GM18907 (cell line): ENCODE measurements around the gene RUNX3.
A peak's percentile ranks its signal among the peaks of the same experiment; 100 is the strongest.

Experiments used
- ATAC-seq: cut with Tn5 transposase; IDR thresholded peaks from one replicate; pipeline ENCODE4 v1.9.1; 2021; ENCODE audit warnings: mild to moderate bottlenecking, moderate library complexity; ENCODE audit not compliant: unreplicated experiment

The RUNX3 gene

DNA sequence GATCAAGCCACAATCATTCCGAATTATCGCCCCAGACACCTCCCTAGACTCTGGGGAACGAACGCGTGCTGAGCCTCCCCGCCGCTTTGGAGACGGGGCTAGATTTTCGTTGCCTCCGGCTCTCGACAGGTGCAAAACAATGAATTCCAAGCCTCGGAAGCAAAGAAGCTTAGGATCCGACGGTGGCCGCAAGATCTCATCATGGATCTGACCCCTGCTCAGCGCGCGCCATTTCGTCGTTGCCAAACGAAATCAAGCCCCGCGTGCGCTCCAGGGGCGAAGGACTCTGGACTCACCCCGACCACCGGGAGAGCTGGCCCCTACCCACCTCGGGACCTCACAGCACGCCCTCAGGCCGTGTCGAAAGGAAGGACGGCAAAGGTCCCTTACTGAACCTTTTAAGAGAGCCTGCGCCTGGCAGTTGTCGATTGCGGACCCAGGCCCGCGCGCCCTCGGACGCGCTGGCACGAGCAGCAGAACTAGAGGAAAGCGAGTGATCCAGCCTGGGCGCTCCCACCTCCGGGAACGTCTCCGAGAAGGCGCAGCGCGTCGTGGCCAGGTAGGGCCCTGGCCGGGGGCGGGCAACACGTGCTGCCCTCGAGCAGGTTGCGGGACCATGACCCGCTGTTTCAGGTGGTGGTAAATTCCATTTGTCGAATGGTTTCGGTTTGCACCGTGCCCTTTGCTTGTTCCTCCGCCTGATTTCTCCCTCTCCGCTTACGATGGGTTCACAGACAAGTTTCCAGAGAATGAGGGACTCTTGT, 1.6 kb upstream of the RUNX3 start:
- ATAC-seq, result no peak

DNA sequence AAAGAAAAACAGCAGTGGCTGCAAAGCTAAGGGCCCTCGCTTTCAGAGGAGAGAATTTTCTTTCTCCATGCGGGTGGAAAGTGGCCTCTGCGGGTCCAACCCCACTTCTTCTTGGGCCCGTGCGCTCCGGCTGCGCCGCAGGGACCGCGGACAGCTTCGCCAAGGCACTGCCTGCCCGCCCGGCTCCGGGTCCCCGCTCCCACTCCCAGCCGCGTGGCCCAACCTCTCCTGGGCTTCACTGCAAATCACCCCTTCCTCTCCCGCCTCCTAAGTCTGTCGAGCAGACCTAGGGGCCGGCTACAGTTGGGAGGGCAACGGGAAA, 1.0 kb upstream of the RUNX3 start:
- ATAC-seq, result no peak

DNA sequence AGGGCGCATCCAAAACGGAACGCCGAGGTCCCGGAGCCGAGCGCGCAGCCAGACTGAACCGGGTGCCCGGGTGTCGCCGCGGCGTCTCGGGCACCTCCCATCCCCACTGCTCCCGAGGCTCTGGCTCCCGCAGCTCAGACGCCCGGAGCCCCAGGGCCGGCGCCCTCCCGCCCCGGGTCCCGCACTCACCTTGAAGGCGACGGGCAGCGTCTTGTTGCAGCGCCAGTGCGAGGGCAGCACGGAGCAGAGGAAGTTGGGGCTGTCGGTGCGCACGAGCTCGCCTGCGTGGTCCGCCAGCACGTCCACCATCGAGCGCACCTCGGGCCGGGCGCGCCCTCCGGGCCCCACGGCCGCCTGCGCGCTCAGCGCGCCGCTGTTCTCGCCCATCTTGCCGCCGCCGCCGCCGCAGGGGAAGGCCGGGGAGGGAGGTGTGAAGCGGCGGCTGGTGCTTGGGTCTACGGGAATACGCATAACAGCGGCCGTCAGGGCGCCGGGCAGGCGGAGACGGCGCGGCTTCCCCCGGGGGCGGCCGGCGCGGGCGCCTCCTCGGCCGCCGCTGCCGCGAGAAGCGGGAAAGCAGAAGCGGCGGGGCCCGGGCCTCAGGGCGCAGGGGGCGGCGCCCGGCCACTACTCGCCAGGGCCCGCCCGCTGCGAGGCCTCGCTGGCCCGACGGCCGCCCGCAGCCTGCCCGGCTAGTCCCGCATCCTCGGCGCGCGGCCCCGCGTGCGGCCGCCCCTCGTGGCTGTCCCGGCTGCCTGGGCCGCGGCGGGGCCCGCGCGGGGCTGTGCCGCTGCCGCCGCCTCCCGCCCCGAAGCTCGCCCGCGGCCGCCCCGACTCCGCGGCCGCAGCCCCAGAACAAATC, 447 bp downstream of the RUNX3 start:
- ATAC-seq, result peak; percentile 16

DNA sequence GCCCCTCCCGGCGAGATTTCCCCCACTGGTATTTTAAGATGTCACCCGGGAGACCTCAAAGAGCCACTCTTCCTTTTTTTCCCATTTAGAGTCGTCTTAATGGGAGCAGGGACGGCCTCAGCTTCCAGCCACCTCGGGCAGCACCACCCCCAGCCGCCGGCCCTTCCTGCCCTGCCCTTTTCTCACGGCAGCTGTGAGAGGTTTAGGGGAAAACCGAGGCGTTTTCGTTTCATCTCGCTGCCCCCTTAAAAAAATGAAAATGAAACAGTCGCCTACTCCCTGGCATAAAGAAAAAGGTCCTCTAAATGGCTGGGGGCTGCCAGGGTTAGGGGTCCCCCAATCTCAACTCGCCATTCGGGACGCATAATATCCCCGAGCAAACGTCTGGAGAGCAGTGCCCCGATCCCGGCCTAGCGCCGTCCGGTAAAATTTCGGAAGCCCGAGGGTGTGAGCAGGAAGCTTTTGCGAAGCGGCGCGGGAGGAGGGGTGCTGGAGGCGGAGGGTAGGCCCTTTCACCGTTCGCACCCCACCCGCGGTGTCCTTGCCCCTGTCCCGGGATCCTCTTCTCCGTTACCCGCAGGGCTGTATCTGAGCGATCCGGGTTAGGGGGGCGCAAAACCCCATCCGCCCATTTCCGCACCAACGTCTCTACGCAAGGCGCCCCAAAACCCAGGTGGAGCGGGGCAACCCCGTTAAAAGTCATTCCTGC, 1.2 kb downstream of the RUNX3 start:
- ATAC-seq, result no peak

DNA sequence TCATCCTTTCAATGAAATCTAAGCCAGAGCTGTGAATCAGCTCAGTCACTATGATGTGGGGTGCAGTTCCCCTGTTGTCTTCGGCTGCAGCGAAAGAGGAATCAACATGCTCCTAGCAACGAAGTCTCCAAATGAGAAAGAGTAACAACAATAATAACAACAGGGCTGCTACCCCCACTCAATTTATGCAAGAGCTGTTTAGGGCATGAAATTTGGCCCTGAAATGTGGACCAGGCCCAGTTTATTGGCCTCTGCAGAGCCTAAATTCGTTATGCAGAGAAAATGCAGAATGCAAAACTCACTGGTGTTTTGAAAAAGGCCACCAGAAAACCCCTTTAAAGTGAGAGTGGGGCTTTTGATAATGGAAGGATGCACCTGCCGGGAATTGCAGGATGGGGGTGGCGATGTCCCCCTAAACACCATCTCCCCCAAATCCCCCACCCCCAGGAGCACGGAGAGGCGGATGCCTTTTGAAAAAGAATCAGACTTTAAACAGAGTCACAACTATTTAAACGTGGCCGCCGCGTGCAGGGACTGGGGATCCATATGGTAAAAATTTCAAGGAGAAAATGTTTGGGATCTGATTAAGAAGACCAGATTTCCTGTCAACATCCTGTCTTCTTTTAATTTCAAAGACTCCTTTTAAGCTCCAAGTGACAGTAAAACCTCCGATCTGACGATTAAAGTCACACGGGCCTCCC, 1.9 kb downstream of the RUNX3 start:
- ATAC-seq, result no peak

DNA sequence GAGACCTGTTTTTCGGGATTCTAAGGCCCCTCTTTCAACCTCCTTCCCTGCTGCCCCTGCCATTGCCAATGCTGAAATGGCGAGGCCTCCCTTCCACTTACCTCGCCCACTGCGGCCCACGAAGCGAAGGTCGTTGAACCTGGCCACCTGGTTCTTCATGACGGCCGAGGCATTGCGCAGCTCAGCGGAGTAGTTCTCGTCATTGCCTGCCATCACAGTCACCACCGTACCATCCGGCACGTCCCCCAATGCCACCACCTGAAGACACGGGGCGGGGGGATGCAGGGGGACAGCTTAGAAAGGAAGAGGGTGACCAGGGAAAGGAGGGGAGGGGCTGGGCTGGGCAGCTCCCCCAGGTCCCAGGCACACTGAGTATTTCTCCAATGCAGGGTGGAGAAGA, 2.6 kb downstream of the RUNX3 start:
- no peak for ATAC-seq

DNA sequence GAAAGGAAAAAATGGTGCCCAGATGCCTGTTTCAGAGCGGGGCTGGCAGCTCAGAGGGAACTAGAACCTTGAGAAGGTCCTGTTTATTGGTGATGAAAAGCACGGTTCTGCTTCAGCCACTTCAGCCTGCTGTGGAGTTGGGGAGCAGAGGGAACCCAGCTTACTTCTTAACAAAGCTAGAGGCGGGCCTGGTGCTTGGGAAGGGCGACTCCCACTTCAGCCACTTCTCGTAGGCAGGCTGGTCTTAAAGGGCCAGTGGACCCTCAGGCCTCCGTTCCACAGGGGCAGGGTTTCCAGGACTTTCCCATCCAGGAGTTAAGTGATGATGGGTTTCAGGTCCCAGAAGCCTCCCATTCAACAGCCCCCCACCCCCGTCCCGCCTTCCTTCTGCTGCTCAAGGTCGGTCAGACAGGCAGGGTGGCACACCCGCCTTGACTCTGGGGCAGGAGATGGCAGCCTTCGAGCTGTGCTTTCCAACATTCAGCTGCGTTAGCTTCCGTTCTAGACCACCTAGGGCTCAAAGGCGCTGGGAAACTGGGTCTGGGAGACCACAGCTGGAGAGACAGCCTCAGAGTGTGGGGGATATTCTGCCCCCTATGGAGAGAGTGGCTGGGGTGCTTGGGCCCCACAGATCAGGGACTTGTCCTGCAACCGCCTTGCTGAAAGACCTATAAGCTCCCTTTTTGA, 3.4 kb downstream of the RUNX3 start:
- ATAC-seq, result no peak

DNA sequence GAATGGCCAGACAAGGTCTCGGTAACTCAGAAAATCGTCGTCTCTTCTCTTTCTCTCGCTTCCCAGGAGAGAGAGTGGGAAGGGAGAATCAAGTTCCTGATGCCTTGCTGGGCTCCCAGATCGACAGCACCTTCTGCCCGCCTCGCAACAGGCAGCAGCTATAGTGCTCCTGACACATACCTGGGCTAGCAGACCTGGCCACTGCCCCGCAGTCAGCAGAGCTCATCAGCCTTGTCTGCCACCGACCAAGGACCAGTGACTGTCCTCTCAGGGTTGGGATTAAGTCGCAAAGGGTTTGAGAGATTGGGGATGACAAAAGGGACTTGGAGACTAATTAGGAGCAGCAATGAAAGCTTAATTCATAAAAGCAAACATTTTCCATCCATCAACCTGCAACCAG, 4.1 kb downstream of the RUNX3 start:
- ATAC-seq, result no peak

DNA sequence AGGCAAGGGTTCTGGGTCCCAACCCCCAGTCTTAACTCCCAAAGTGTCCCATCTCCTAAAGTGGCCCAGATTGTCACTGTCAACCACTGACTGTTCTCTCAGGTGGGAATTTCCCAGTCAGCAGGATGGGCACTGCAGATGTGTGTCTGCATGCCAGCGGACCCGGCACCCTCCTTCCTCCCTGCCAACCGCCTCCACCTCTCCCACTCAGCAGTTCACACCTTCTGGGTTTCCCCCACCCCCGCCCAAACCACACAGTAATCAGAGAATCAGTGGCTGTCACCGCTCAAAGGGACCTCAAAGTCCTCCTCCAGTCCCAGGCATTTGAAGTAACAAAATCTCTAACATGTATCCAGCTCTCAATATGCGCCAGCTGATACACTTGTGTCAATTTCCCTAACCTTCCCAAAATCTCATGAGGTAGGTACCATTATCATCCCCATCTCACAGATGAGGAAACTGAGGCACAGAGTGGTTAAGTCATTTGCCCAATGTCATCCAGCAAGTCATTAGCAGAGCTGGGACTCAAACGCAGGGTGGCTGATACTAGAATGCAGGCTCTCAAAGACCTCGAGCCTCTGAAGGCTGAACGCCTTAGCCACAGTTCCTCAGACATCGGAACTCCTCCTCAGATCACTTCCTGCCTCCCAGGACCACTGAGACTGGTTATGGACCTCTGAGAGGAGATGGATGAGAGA, 4.8 kb downstream of the RUNX3 start:
- no peak for ATAC-seq

DNA sequence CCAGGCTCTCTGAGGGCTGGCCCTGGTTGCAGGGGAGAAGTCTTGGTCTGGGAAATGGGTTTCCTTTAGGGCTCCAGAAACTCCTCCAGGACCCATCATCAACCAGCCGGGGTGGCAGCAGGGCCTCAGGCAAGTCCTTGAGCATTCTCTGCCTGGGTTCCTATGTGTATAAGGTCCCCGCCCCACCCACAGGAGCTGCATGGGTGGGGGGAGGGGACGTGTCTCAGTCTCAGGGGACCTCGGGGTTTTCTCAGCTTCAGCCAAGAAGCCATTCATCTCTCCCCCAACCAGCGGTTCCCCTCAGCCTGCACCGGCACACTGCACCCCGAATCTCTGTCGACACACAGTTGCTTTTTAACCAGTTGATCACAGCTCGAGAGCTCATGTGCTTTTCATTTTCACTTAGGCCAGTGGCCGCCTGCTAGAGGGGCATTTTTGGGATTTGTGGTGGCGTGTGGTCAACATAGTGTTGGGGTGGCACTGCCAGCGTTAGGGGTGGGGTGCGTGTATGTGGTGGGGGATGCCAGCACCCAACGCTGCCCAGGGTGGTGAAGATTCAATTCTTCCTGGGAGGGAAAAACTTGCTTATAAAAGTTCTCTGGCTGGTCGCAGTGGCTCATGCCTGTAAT, 6.5 kb downstream of the RUNX3 start:
- peak; percentile 37 for ATAC-seq

DNA sequence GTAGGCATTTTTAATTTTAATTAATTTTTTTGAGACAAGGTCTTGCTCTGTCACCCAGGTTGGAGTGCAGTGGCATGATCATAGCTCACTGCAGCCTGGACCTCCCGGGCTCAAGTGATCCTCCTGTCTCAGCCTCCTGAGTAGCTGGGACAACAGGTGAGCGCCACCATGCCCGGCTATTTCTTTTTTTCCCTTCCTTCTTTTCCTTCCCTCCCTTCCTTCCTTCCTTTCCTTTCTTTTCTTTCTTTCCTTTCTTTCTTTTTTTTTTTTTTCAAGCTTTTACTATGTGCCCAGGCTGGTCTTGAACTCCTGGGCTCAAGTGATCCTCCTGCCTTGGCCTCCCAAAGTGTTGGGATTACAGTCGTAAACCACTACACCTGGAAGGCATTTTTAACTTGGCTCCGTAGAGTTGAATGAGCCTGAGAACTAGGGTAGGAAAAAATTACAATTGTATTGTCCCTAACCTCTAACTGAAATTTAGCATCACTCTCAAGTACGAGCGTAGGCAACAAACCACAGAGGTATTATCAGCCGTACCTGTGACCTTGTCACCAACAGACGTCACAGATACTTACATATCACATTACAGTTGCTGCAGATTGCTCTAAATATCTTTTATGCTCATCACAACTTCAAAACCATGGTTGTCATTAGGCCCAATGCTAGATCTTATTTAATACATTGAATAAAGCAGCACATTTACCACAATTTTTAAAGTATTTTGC, 8.0 kb downstream of the RUNX3 start:
- ATAC-seq, result no peak

DNA sequence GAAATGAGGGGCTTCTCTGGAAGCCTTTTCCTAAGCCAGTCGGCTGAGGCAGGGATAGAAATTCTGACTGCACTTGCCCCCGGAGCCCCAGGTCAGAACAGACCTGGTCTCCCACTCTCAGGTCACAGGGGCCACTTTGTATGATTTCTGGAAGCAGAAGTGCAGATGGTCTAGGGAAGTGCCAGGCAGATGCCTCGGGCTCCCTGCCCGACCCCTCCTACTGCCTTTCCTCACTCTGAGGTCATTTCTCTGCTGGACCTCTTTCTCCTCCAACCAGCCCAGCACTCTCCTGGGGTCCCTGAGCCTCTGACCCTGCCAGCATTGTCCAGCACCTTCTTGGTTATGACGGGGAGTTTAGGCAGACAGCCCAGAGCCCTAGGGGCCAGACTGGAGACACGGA, 8.7 kb downstream of the RUNX3 start:
- ATAC-seq, result no peak

DNA sequence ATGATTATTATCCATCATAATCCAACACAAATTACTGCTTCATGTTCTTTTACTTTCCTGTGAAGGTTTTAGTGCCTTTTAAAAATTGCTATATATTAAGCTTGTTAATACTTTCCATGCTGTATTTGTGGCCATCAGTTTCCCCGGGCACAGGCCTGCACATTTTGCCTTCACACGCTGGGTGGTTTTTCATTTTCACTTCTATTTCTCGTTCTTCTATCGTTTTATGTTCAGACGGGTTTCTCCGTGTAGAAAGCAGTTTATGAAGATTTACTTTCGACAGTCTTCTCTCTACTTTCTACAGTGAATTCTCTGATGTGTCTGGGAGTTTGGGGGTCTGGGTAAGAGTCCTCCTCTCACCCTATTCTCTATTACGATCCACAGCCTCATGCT, 9.5 kb downstream of the RUNX3 start:
- ATAC-seq, result no peak

DNA sequence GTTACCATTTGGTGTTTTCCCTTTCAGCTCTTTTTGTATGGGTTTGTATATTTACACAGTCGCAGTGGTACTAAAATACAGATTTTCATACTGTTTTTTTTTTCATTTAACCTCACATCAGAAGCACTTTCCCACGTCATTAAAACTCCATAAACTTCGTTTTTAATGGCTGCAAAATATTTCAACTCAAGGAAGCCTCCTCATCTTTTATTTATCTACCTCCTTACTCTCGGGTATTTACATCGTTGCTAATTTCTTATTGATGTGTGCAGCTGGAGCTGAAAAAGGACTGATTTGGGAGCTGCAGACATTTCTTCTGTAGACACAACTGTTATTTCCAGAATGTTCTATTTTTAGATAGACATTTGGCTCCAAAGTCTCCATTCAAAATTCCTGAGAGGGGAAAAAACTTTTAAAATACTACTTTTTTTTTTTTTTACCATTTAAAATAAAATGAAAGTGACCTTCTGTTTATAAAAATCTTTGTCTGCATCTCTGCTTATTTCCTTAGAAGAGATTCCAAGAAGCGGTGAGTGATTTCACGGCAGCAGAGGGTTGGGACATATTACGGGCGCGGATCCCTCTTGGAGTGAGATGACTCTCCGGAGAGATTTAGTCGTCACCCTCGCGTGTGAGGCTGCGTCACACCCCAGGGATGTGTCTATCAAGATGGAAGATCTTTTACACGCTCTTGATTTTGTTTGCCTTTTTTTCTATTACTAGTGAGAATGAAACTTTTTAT, 10.1 kb downstream of the RUNX3 start:
- no peak for ATAC-seq

DNA sequence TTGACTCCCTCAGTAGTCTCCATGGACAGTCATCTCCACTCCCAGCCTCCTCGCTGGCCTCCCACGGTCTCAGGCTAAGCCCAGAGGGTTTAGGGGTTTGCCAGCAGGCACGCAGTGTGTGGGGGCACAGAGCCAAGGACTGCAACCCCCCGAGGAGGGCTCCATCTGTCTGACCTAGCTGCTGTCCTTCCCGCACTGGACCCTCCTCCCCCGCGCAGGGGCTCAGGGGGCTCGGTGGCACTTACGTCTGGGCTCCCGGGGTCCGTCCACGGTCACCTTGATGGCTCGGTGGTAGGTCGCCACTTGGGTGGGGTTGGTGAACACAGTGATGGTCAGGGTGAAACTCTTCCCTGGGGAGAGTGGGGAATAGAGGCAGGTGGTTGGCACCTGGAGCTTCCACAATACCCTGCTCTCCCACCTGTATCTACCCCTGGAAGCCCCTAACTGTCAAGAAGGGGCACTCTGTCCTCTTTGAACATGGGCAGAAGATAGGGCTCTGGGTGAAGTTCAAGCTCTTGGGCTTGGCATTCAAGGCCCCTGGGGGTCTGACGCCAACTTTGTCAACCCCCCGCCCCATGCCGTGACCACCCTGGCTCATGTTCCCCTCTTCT, 11.0 kb downstream of the RUNX3 start:
- no peak for ATAC-seq

DNA sequence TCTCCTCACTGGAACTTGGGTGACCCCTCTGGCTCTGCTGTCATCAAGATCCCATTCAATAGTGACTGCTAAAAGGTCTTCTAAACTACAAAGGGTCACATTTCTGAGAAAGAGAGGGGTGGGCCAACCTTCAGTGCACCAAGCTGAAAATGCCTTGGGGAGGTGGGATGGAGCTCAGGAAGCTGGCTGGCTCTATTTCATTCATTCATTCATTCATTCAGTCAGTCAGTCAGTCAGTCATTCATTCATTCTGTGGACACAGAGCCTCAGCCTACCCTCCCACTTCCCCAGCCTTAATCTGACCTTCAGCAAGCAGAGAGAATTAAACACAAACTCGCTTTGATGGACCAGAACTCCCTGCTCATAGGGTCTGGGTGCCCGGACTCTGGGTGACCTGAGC, 11.7 kb downstream of the RUNX3 start:
- no peak for ATAC-seq

DNA sequence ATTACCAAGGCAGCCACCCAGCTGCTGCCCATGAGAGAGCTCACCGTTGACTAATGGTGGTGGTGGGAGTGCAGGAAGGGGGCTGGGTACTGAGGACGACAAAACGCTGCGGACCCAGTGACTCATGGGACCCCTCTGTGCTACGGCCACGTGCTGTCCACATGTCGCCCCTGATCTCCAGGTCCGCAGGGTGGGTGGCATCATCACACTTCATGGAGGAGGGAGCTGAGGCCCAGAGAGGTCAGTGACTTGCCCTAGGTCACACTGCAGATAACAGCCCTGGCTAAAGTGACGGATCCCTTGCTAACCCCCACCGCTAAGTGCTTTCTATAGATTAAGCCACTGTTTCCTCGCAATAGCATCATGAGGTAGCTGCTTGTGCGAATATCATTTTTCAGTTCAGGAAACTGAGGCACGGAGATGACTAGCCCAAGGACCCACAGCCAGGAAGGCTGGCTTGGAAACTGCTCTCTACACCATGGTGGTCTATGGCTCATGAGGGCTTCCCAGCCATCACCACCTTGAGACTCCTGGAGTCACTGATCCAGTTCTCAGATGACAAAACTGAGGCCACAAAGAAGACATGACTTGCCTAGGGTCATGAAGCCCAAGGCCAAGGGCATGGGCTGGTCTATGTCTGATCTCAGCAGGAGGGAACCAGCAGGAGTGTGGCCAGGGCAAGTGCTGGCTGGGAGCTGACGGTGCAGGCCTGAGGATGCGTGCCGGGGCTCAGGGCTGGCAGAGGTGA, 12.6 kb downstream of the RUNX3 start:
- no peak for ATAC-seq
